22Rv1 (cell line): ENCODE data around the gene NAPSA.

Experiments used
- H3K27ac ChIP-seq: fragments of 450-650 bp; 2 replicates; pipeline ENCODE4 v1.5.1; 2017
- CTCF ChIP-seq: fragments of 450-650 bp; IDR thresholded peaks from 2 replicates; pipeline ENCODE4 v1.5.1; 2017; ENCODE audit warnings: mild to moderate bottlenecking
- ZFX ChIP-seq: fragments of 450-650 bp; IDR thresholded peaks from 2 replicates; pipeline ENCODE4 v1.6.1; 2017; ENCODE audit warnings: antibody characterized with exemption, borderline replicate concordance

Gene NAPSA

DNA sequence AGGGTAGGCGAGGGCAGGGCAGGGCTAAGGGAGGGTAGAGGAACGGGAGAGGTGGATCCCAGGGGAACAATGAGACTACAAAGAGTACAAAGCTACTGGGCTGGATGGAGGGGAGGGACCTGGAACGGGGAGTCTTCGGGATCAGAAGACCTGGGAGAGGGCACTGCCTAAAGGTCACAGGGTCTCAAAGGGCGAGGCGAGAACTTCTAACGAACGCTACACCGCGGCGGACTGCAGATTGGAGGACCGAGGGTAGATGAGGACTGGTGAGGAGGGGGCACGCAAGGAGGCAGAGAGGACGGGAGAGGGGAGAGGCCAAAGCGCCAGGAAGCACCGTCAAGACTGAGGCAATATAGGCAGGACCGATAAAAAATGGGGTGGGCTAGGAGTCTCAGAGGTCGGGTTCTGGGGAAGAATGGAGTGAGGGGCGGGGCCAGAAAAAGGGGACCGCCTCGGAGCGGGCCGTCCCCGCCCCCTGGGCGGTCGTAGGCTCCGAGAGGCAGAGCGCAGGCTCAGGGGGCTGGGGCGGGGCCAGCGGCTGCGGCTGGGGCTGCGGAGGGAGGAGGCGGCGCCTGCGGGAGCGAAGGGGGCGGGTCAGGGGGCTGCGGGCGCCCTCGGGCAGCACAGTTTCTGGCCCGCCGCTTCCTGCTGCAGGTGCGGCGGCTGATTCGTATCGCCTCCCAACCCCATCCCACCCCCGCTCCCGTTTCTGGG, 34.9 kb downstream of the NAPSA start:
- H3K27ac ChIP-seq: peak overlapping the region; percentile 95
- TF ChIP-seq ZFX (no peak), CTCF (no peak)

DNA sequence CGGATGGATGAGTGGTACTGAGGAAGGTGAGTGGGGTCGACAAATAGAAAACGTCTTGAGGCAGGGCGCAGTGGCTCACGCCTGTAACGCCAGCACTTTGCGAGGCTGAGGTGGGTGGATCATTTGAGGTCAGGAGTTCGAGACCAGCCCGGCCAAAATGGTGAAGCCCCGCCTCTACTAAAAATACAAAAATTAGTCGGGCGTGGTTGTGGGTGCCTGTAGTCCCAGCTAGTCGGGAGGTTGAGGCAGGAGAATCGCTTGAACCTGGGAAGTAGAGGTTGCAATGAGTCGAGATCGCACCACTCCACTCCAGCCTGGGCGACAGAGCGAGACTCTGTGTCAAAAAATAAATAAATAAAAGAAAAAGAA, 35.5 kb downstream of the NAPSA start:
- H3K27ac ChIP-seq: peak overlapping the region; percentile 95

- no peak for TF ChIP-seq ZFX
- no peak for TF ChIP-seq CTCF
- H3K27ac ChIP-seq: peak within 1 kb of the TSS; percentile 95
Measured at GRCh38 chr19:50329146-50329925, 36.1 kb downstream of the NAPSA start, which contains the start of gene KCNC3. Gene KCNC3, minus strand, starts transcription at chr19:50329377. Its CDS starts 295 bp downstream, at chr19:50329082.

DNA sequence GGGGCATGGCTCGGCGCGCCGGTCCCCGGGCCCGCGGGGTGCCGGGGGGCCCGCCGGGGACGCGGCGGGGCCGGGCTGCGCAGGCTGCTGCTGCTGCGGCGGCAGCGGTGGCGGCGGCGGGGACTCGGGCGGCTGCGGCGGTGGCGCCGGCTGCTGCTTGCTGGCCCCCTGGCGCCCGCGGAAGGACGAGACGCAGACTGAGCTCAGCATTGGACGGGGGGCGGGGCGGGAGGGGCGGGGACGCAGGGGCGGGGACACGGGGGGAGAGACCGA, 36.6 kb downstream of the NAPSA start:
- no peak for TF ChIP-seq ZFX
- peak; percentile 14; the same call in 1 of the 2 replicates for TF ChIP-seq CTCF
- H3K27ac ChIP-seq: peak overlapping the region; percentile 80

DNA sequence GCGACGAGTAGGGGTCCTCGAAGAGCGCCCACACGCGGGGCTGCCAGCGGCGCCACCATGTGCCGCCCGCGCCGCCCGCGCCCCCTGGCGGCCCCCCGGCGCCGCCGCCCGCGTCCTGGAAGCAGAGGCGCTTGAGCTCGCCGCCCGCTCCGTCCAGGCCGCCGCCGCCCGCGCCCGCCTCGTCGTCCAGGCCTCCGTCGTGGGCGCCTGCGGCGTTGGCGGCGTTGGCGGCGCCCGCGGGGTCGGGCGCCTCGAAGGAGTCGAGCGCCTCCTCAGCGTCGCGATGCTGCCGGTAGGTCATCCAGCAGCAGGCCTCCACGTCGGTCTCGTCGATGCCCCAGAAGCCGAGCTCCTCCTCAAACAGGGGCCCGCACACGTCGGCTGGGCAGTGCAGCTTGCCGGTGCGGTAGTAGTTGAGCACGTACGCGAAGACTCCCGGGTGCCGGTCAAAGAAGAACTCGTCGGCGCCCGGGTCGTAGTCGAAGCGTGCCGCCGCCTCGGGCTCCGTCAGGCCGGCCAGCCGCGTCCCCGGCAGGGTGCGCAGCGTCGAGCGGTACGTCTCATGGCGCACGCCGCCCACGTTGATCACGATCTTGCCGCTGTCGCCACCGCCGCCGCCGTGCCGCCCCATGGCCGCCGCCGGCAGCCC, 37.1 kb downstream of the NAPSA start:
- peak overlapping the region; percentile 80 for H3K27ac ChIP-seq
- TF ChIP-seq ZFX (no peak), CTCF (peak; percentile 72)

- peak overlapping the region; percentile 80 for H3K27ac ChIP-seq
- TF ChIP-seq ZFX: no peak
- TF ChIP-seq CTCF: no peak
Measured at GRCh38 chr19:50327461-50328223, 37.8 kb downstream of the NAPSA start.

DNA sequence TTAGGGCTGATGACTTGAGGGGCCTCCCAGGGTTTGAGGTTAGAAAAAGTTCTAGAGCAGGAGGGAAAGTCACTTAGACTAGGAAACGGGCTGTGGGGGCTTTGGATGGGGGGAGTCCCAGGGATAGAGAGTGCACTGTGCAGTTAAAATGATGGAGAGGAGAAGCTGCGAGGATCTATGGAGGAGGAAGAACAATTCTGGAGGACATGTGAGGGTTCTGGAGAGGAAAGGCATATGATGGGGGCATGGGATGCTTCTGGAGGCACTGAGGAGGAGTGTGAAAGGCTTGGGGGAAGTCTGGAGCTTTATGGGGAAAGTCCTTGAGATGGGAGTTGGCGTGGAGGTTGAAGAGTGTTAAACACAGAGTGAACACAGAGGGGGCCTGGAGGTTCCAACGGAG, 38.4 kb downstream of the NAPSA start:
- TF ChIP-seq ZFX (no peak), CTCF (no peak)
- peak overlapping the region; percentile 64; the same call in 1 of the 2 replicates for H3K27ac ChIP-seq
